NCI-H2081 treated with DMSO at 0.1 percent for 48 hours (cell line): ENCODE data around the gene LIMCH1.
"Not testable (repeated sequence)": the region's sequence is repeated elsewhere in the genome, so short reads cannot be mapped to it uniquely, and the experiment has no call there.

Experiments
- DNase-seq: peaks from one replicate; lab custom pipeline; 2025; lab: John Stamatoyannopoulos, UW

Gene LIMCH1

GRCh38 chr4:41727861-41728572 is 190.1 kb downstream of the LIMCH1 start:
- DNase-seq = no peak

GRCh38 chr4:41728573-41728913 is 190.6 kb downstream of the LIMCH1 start:
- no peak for DNase-seq

GRCh38 chr4:41731569-41732126 is 193.7 kb downstream of the LIMCH1 start:
- DNase-seq = no peak

GRCh38 chr4:41734371-41734770 is 196.4 kb downstream of the LIMCH1 start:
- DNase-seq = no peak

GRCh38 chr4:41737491-41737890 is 199.5 kb downstream of the LIMCH1 start:
- not testable (repeated sequence) for DNase-seq

- no peak for DNase-seq
Measured at GRCh38 chr4:41741354-41741753, 203.4 kb downstream of the LIMCH1 start.

- no peak for DNase-seq
Measured at GRCh38 chr4:41744572-41745291, 206.8 kb downstream of the LIMCH1 start.

- DNase-seq = no peak
Measured at GRCh38 chr4:41745292-41746024, 207.5 kb downstream of the LIMCH1 start.

- DNase-seq = no peak
Measured at GRCh38 chr4:41746025-41746439, 208.1 kb downstream of the LIMCH1 start.

GRCh38 chr4:41746440-41747229 is 208.7 kb downstream of the LIMCH1 start:
- no peak for DNase-seq

- no peak for DNase-seq
Measured at GRCh38 chr4:41747230-41748055, 209.5 kb downstream of the LIMCH1 start.

- no peak for DNase-seq
Measured at GRCh38 chr4:41748074-41748570, 210.2 kb downstream of the LIMCH1 start.

- DNase-seq = no peak
Measured at GRCh38 chr4:41748571-41749475, 210.9 kb downstream of the LIMCH1 start, which contains the start of gene PHOX2B. PHOX2B (minus strand) TSS chr4:41748725; CDS start chr4:41748610, 115 bp downstream.

- no peak for DNase-seq
Measured at GRCh38 chr4:41749631-41750039, 211.7 kb downstream of the LIMCH1 start.
